Measurements from ENCODE around the gene CARS2. TPM values are rescaled to one million over a fixed set of nuclear protein-coding genes. Genes with fewer than 3 reads are reported as not detected.
"Not testable (repeated sequence)": the region's sequence is repeated elsewhere in the genome, so short reads cannot be mapped to it uniquely, and the experiment has no call there.

CARS2 gene
- total RNA-seq, 4 donors from 2014 or later = 22.5 to 34.8 (median 28.0) TPM

GRCh38 chr13:110737555-110737954, 31.6 kb upstream of the CARS2 start:
- intact Hi-C loops (cut with DNase I; ENCODE audit: low total_unique reads) = no loop called here

GRCh38 chr13:110734561-110734960, 28.6 kb upstream of the CARS2 start:
- Histone ChIP-seq H3K27ac (no peak overlapping the region), H3K27me3 (no peaks in the 10 kb centered on the region)

More at GRCh38 chr13:110737555-110737954, 31.6 kb upstream of the CARS2 start:
- in situ Hi-C loops (cut with MboI; ENCODE audit: low sequenced_read_pairs in 4 of 4) = no loop called here
- no peaks in the 10 kb centered on the region for H3K36me3 ChIP-seq
- H3K27me3 ChIP-seq = no peaks in the 10 kb centered on the region
- no peak overlapping the region for H3K4me3 ChIP-seq
- no peak overlapping the region for H3K27ac ChIP-seq
- H3K9me3 ChIP-seq = no peaks in the 10 kb centered on the region
- ATAC-seq (no peak), DNase-seq (no peak)
- no peak for TF ChIP-seq CTCF (IDR thresholded peaks at IDR 0.05 in 4 of 5, conservative IDR thresholded peaks at IDR 0.05 in 1 of 5)
- no peak for TF ChIP-seq POLR2A (IDR thresholded peaks at IDR 0.05)
- no peaks in the 10 kb centered on the region for H3K4me1 ChIP-seq

GRCh38 chr13:110731072-110731471, 25.2 kb upstream of the CARS2 start:
- TF ChIP-seq CTCF (IDR thresholded peaks at IDR 0.05 in 4 of 5, conservative IDR thresholded peaks at IDR 0.05 in 1 of 5) (no peak), POLR2A (IDR thresholded peaks at IDR 0.05) (no peak)
- in situ Hi-C loops (cut with MboI; ENCODE audit: low sequenced_read_pairs in 4 of 4) = no loop called here
- H3K27me3 ChIP-seq = no peaks in the 10 kb centered on the region
- H3K9me3 ChIP-seq = no peaks in the 10 kb centered on the region
- DNase-seq (no peak), ATAC-seq (no peak)
- no peak overlapping the region for H3K4me3 ChIP-seq
- no peaks in the 10 kb centered on the region for H3K36me3 ChIP-seq
- H3K27ac ChIP-seq = no peak overlapping the region
- intact Hi-C loops (cut with DNase I; ENCODE audit: low total_unique reads) = no loop called here
- H3K4me1 ChIP-seq = no peaks in the 10 kb centered on the region

More at GRCh38 chr13:110734561-110734960, 28.6 kb upstream of the CARS2 start:
- Histone ChIP-seq H3K9me3 (no peaks in the 10 kb centered on the region), H3K4me3 (no peak overlapping the region), H3K4me1 (no peaks in the 10 kb centered on the region), H3K36me3 (no peaks in the 10 kb centered on the region)
- TF ChIP-seq POLR2A (IDR thresholded peaks at IDR 0.05) = no peak
- no peak for TF ChIP-seq CTCF (IDR thresholded peaks at IDR 0.05 in 4 of 5, conservative IDR thresholded peaks at IDR 0.05 in 1 of 5)
- intact Hi-C loops (cut with DNase I; ENCODE audit: low total_unique reads) = no loop called here
- no peak for DNase-seq
- no peak for ATAC-seq
- in situ Hi-C loops (cut with MboI; ENCODE audit: low sequenced_read_pairs in 4 of 4) = no loop called here

- intact Hi-C loops (cut with DNase I; ENCODE audit: low total_unique reads) (no loop called here), in situ Hi-C loops (cut with MboI; ENCODE audit: low sequenced_read_pairs in 4 of 4) (no loop called here)
- Histone ChIP-seq H3K9me3 (no peaks in the 10 kb centered on the region), H3K4me1 (no peaks in the 10 kb centered on the region), H3K27ac (no peak overlapping the region), H3K4me3 (no peak overlapping the region), H3K27me3 (no peaks in the 10 kb centered on the region), H3K36me3 (no peaks in the 10 kb centered on the region)
- DNase-seq = no peak
- no peak for ATAC-seq
- TF ChIP-seq POLR2A (IDR thresholded peaks at IDR 0.05) = no peak
- TF ChIP-seq CTCF (IDR thresholded peaks at IDR 0.05 in 4 of 5, conservative IDR thresholded peaks at IDR 0.05 in 1 of 5) = no peak
Measured at GRCh38 chr13:110726726-110727125, 20.8 kb upstream of the CARS2 start.

GRCh38 chr13:110726153-110726552, 20.2 kb upstream of the CARS2 start:
- H3K4me3 ChIP-seq; H3K27me3 ChIP-seq; H3K4me1 ChIP-seq; H3K27ac ChIP-seq; DNase-seq; H3K9me3 ChIP-seq; H3K36me3 ChIP-seq; intact Hi-C loops (cut with DNase I; ENCODE audit: low total_unique reads); ATAC-seq; in situ Hi-C loops (cut with MboI; ENCODE audit: low sequenced_read_pairs in 4 of 4): not testable (repeated sequence)
